ENCODE data around the gene NPIPB2.

The NPIPB2 gene

GRCh38 chr16:11893571-11893970 lies 48.3 kb downstream of the NPIPB2 start:
- no peak for TF ChIP-seq CTCF (IDR thresholded peaks at IDR 0.05; ENCODE audit: control insufficient read depth, insufficient read depth, low read depth, low read length, missing control alignments)
- no peak for DNase-seq (ENCODE audit: low read depth)

GRCh38 chr16:11892761-11893160 lies 49.1 kb downstream of the NPIPB2 start:
- TF ChIP-seq CTCF (IDR thresholded peaks at IDR 0.05; ENCODE audit: control insufficient read depth, insufficient read depth, low read depth, low read length, missing control alignments) = no peak
- DNase-seq (ENCODE audit: low read depth) = no peak

More at GRCh38 chr16:11893571-11893970, 48.3 kb downstream of the NPIPB2 start:
- H3K4me3 ChIP-seq (ENCODE audit: control insufficient read depth, low read depth, low read length) = no peak overlapping the region

GRCh38 chr16:11890231-11890965 lies 51.4 kb downstream of the NPIPB2 start:
- no peak for TF ChIP-seq CTCF (IDR thresholded peaks at IDR 0.05; ENCODE audit: control insufficient read depth, insufficient read depth, low read depth, low read length, missing control alignments)
- no peak overlapping the region for H3K4me3 ChIP-seq (ENCODE audit: control insufficient read depth, low read depth, low read length)
- DNase-seq (ENCODE audit: low read depth) = no peak

More at GRCh38 chr16:11892761-11893160, 49.1 kb downstream of the NPIPB2 start:
- H3K4me3 ChIP-seq (ENCODE audit: control insufficient read depth, low read depth, low read length) = no peak overlapping the region

GRCh38 chr16:11886881-11887280 lies 55.0 kb downstream of the NPIPB2 start:
- no peak overlapping the region for H3K4me3 ChIP-seq (ENCODE audit: control insufficient read depth, low read depth, low read length)
- DNase-seq (ENCODE audit: low read depth) = no peak
- no peak for TF ChIP-seq CTCF (IDR thresholded peaks at IDR 0.05; ENCODE audit: control insufficient read depth, insufficient read depth, low read depth, low read length, missing control alignments)

GRCh38 chr16:11884035-11884434 lies 57.8 kb downstream of the NPIPB2 start:
- no peak for DNase-seq (ENCODE audit: low read depth)
- no peak for TF ChIP-seq CTCF (IDR thresholded peaks at IDR 0.05; ENCODE audit: control insufficient read depth, insufficient read depth, low read depth, low read length, missing control alignments)
- no peak overlapping the region for H3K4me3 ChIP-seq (ENCODE audit: control insufficient read depth, low read depth, low read length)

- TF ChIP-seq CTCF (IDR thresholded peaks at IDR 0.05; ENCODE audit: control insufficient read depth, insufficient read depth, low read depth, low read length, missing control alignments) = no peak
- H3K4me3 ChIP-seq (ENCODE audit: control insufficient read depth, low read depth, low read length) = no peak overlapping the region
- no peak for DNase-seq (ENCODE audit: low read depth)
These were observed 61.8 kb downstream of the NPIPB2 start for GRCh38 chr16:11880007-11880406.
